HepG2 (cell line): ENCODE data around the gene LRRN4.

Experiments used
- MEIS2 ChIP-seq: sonication (generic); formaldehyde crosslinking; IDR thresholded peaks from 2 replicates; pipeline ENCODE4 v1.9.0; 2021; ENCODE audit warnings: mild to moderate bottlenecking, missing genetic modification reagents
- SRF ChIP-seq: IDR thresholded peaks from 2 replicates; pipeline ENCODE4 v1.6.1; 2011; ENCODE audit warnings: mild to moderate bottlenecking, low read depth, low read length, moderate library complexity

DNA sequence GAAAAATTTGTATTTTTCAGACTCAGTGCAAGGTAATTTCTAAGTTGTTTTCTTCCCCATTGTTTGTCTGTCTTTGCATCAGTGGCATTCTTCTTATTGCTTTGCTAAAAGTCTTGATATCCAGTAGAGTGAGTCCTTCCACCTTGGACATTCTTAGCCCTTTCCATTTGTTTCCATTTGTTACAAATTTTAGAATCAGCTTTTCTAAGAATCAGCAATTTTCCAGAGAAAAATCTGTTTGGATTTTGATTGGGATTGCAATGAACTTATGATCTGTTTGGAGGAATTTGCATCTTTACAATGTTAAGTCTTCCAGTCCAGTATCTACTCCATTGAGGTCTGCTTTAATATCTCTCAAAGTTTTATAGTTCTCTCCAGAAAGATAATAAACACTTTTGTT, 36.4 kb downstream of the LRRN4 start:
- no peak for TF ChIP-seq MEIS2 (CRISPR knock-in tag)
- no peak for TF ChIP-seq SRF
